HUES6 (cell line): Measurements from ENCODE around the gene MPPED2.

Experiments
- H3K27ac ChIP-seq: 2 replicates; pipeline ENCODE4 v1.7.0; 2013; ENCODE audit warnings: low read depth, mild to moderate bottlenecking, low read length, inconsistent platforms
- H3K27me3 ChIP-seq: 2 replicates; pipeline ENCODE4 v1.6.1; 2013; ENCODE audit warnings: low read length; ENCODE audit not compliant: control insufficient read depth, insufficient read depth
- H3K36me3 ChIP-seq: 2 replicates; pipeline ENCODE4 v1.6.1; 2013; ENCODE audit warnings: low read length; ENCODE audit not compliant: control insufficient read depth, insufficient read depth
- H3K4me1 ChIP-seq: 2 replicates; pipeline ENCODE4 v1.6.1; 2013; ENCODE audit warnings: low read length; ENCODE audit not compliant: control insufficient read depth, insufficient read depth
- H3K4me3 ChIP-seq: 2 replicates; pipeline ENCODE4 v1.5.1; 2013; ENCODE audit warnings: low read depth, low read length
- H3K9ac ChIP-seq: one replicate; pipeline ENCODE4 v1.6.1; 2013; ENCODE audit warnings: mild to moderate bottlenecking, low read length
- H3K9me3 ChIP-seq: 2 replicates; pipeline ENCODE4 v1.6.1; 2013; ENCODE audit warnings: low read depth, low read length; ENCODE audit not compliant: control insufficient read depth, insufficient read depth

The MPPED2 gene

DNA sequence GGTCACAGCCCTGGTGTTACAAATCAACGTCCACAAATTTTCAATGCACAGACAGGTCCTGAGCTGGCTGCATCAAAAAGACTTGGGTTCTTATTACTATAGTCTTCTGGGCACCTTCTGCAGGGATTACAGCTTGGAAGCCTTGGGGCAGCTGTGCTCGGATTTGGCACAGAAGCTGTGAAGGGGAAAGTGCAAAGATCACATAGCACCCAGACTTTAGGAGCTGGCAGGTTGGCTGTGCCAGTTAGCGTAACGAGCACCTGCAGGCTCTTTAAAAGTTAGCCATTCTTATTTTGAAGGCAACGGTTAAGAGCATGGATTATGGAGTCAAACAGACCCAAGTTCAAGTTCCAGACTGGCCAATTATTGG lies 162.9 kb downstream of the MPPED2 start:
- Histone ChIP-seq H3K4me1 (peaks cover 22% of the 10 kb centered on the region), H3K27me3 (no peaks in the 10 kb centered on the region), H3K4me3 (no peak overlapping the region; the same call in 1 of the 2 replicates), H3K9me3 (no peaks in the 10 kb centered on the region), H3K36me3 (no peaks in the 10 kb centered on the region), H3K9ac (no peak overlapping the region), H3K27ac (no peak overlapping the region; the same call in 1 of the 2 replicates)

DNA sequence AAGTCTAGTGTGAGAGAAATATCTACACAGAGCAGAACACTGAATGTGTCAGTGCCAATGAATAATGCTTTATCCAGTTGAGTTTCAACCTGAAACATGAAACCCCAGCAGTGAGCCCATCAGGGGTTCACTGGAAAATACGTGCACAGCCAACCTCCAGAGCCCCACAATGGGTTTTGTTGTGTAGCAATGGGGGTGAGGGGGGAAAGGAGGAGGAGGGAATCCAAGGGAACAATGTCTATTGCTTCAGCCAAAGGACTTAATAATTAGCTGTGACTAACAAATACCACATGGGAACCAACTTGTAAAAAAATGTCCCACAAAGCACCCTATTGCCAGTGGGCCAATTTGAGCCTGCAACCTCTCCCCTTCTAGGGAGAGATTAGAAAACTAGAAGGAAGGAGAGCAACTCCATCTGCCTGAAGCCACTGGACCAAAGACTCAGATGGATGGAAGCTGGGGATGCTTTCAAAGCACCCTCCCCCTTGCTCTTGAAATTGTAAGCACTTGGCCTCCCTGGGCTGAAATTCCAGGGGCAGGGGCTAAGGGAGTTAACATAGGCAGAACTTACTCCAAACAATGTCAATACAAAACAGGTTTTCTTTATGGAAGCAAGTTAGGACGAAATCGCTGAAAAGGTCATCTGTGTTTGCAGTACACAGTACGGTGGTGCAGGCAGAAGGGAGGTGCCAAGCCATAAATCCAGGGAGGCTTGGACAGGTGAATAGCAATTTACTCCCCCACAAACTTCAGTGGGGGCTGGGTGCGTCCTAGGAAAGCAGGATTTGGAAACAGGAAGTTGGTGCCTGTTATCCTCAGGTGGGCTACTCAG lies 163.5 kb downstream of the MPPED2 start:
- no peaks in the 10 kb centered on the region for H3K27me3 ChIP-seq
- peak overlapping the region; percentile 24; the same call in 1 of the 2 replicates for H3K4me3 ChIP-seq
- no peak overlapping the region for H3K9ac ChIP-seq
- no peaks in the 10 kb centered on the region for H3K36me3 ChIP-seq
- no peak overlapping the region; the same call in 1 of the 2 replicates for H3K27ac ChIP-seq
- H3K4me1 ChIP-seq, result peaks cover 22% of the 10 kb centered on the region
- no peaks in the 10 kb centered on the region for H3K9me3 ChIP-seq

DNA sequence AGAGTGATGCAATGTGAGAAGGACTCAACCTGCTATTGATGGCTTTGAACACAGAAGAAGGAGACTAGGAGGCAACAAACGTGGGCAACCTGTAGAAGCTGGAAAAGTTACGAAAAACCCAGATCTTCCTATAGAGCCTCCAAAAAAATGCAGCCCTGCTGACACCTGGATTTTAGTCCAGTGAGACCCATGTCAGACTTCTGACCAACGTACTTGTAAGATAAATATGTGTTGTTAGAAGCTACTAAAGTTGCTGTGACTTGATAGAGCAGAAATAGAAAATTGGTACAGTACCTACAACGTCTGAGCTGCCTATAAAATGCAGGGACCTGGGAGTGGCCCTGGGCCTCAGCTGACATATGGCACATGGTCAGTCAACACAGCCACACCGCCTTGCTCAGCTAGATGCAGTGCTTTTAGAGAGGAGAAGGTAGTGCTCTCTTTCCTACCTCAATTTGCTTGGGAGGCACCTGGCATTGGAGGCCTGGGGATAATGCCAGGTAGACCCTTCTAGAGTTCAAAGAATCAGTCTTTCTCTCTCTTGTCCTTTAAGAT lies 165.8 kb downstream of the MPPED2 start:
- Histone ChIP-seq H3K4me1 (peaks cover 22% of the 10 kb centered on the region), H3K9ac (no peak overlapping the region), H3K36me3 (no peaks in the 10 kb centered on the region), H3K9me3 (no peaks in the 10 kb centered on the region), H3K27ac (no peak overlapping the region), H3K27me3 (no peaks in the 10 kb centered on the region), H3K4me3 (no peak overlapping the region)

- Histone ChIP-seq H3K4me1 (no peaks in the 10 kb centered on the region), H3K9me3 (no peaks in the 10 kb centered on the region), H3K27ac (no peak overlapping the region), H3K9ac (no peak overlapping the region), H3K27me3 (0 out of 2 replicates have a peak, but pooled peaks cover 1% of the 10 kb centered on the region), H3K4me3 (no peak overlapping the region), H3K36me3 (no peaks in the 10 kb centered on the region)
These were observed 171.3 kb downstream of the MPPED2 start for GRCh38 chr11:30414806-30415205.

GRCh38 chr11:30414244-30414643 lies 171.9 kb downstream of the MPPED2 start:
- Histone ChIP-seq H3K27me3 (peaks cover 7% of the 10 kb centered on the region), H3K9me3 (no peaks in the 10 kb centered on the region), H3K9ac (no peak overlapping the region), H3K4me3 (no peak overlapping the region), H3K27ac (no peak overlapping the region), H3K36me3 (no peaks in the 10 kb centered on the region), H3K4me1 (no peaks in the 10 kb centered on the region)

DNA sequence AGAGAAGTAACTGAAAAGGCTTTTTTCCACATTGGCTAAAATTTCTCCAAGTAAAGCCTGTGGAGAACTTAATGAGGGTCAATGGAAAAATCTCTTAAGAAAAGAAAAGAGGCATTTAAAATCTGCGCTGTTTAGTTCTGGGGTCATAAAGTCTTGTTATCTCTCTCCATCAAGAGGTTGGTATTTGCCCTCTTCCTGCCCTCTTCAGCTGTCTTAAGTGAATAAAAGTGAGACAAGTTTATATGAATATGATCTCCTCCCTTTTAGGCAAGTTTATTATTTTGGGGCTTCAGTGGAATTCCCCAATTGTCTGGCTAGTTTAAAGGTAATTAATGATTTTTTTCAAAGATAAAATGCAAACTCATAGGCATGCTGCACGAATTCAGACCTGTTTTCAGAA lies 173.6 kb downstream of the MPPED2 start:
- Histone ChIP-seq H3K36me3 (no peaks in the 10 kb centered on the region), H3K27ac (no peak overlapping the region), H3K4me1 (peaks cover 5% of the 10 kb centered on the region; the same call in 1 of the 2 replicates), H3K9me3 (no peaks in the 10 kb centered on the region), H3K9ac (no peak overlapping the region), H3K4me3 (no peak overlapping the region), H3K27me3 (peaks cover 21% of the 10 kb centered on the region)

- H3K4me3 ChIP-seq, result no peak overlapping the region
- peaks cover 29% of the 10 kb centered on the region for H3K27me3 ChIP-seq
- H3K9me3 ChIP-seq, result no peaks in the 10 kb centered on the region
- peaks cover 14% of the 10 kb centered on the region for H3K4me1 ChIP-seq
- H3K36me3 ChIP-seq, result no peaks in the 10 kb centered on the region
- no peak overlapping the region for H3K27ac ChIP-seq
- H3K9ac ChIP-seq, result no peak overlapping the region
These were observed 174.8 kb downstream of the MPPED2 start for GRCh38 chr11:30411383-30411782.

GRCh38 chr11:30406978-30407762 lies 179.0 kb downstream of the MPPED2 start:
- Histone ChIP-seq H3K27me3 (peaks cover 48% of the 10 kb centered on the region), H3K27ac (no peak overlapping the region)

GRCh38 chr11:30405385-30405784 lies 180.8 kb downstream of the MPPED2 start:
- Histone ChIP-seq H3K27ac (no peak overlapping the region), H3K4me3 (no peak overlapping the region), H3K9me3 (no peaks in the 10 kb centered on the region), H3K9ac (no peak overlapping the region), H3K27me3 (peaks cover 48% of the 10 kb centered on the region), H3K36me3 (no peaks in the 10 kb centered on the region), H3K4me1 (peaks cover 14% of the 10 kb centered on the region)

More at GRCh38 chr11:30406978-30407762, 179.0 kb downstream of the MPPED2 start:
- Histone ChIP-seq H3K9ac (no peak overlapping the region), H3K36me3 (no peaks in the 10 kb centered on the region), H3K4me3 (no peak overlapping the region), H3K4me1 (peaks cover 14% of the 10 kb centered on the region), H3K9me3 (no peaks in the 10 kb centered on the region)

GRCh38 chr11:30404136-30404535 lies 182.0 kb downstream of the MPPED2 start:
- Histone ChIP-seq H3K4me3 (no peak overlapping the region), H3K9me3 (no peaks in the 10 kb centered on the region), H3K4me1 (peaks cover 14% of the 10 kb centered on the region), H3K27me3 (peaks cover 40% of the 10 kb centered on the region), H3K9ac (no peak overlapping the region), H3K36me3 (no peaks in the 10 kb centered on the region), H3K27ac (no peak overlapping the region)

DNA sequence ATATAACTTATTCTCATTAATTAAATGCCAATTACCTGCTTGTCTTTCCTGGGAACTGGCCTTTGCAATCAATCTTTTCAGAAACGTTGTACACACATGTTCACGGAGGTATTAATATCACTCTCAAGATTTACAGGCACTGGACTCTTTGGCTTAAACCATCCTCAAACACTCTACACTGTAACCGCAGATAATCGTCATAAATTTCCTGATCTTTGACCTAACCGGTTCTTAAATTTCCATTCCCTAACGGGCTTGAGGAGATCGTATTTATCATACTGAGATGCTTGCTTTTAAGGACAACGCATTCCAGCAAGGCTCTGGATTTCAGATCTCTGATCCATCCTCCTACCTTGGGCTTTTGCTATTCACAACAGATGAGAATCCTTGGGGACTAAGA lies 190.4 kb downstream of the MPPED2 start:
- no peaks in the 10 kb centered on the region for H3K36me3 ChIP-seq
- H3K9ac ChIP-seq, result no peak overlapping the region
- no peak overlapping the region for H3K27ac ChIP-seq
- no peaks in the 10 kb centered on the region for H3K27me3 ChIP-seq
- no peaks in the 10 kb centered on the region for H3K4me1 ChIP-seq
- H3K4me3 ChIP-seq, result no peak overlapping the region
- no peaks in the 10 kb centered on the region for H3K9me3 ChIP-seq
